ENCODE results near the gene ADAM30.

The ADAM30 gene

DNA sequence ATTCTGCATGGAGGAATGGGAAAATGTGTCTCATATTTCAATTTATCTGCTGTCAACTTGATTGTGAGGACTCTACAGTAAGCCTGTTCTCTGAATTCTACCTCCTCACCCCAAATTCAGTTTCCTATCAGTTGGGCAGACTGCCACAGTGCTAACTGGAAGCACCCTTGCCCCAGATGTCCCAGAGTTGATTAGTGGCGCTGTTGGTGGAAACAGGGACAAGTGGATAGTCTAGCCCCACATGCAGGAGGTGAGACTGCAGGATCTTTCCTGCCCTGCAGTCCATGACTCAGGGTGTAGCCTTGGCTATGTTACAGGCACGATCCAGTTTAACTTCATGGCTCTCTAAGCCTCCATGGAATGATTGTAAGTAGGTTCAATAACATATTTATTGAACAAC, 22.1 kb downstream of the ADAM30 start:
- H3K79me2 ChIP-seq (ENCODE audit: low read length): no peaks in the 10 kb centered on the region
- H3K4me2 ChIP-seq (ENCODE audit: low read length): no peak overlapping the region
- H3K4me1 ChIP-seq (ENCODE audit: low read length): peaks cover 4% of the 10 kb centered on the region; the same call in 1 of the 2 replicates
- no peaks in the 10 kb centered on the region for H4K20me1 ChIP-seq (ENCODE audit: insufficient read depth, low read length)
- H3K9ac ChIP-seq (ENCODE audit: low read length): no peak overlapping the region
- H2AFZ ChIP-seq (ENCODE audit: low read depth, low read length): no peak overlapping the region
- no peak for TF ChIP-seq EZH2phosphoT487 (IDR thresholded peaks at IDR 0.05; ENCODE audit: low read depth)
- TF ChIP-seq, protein P1, sequence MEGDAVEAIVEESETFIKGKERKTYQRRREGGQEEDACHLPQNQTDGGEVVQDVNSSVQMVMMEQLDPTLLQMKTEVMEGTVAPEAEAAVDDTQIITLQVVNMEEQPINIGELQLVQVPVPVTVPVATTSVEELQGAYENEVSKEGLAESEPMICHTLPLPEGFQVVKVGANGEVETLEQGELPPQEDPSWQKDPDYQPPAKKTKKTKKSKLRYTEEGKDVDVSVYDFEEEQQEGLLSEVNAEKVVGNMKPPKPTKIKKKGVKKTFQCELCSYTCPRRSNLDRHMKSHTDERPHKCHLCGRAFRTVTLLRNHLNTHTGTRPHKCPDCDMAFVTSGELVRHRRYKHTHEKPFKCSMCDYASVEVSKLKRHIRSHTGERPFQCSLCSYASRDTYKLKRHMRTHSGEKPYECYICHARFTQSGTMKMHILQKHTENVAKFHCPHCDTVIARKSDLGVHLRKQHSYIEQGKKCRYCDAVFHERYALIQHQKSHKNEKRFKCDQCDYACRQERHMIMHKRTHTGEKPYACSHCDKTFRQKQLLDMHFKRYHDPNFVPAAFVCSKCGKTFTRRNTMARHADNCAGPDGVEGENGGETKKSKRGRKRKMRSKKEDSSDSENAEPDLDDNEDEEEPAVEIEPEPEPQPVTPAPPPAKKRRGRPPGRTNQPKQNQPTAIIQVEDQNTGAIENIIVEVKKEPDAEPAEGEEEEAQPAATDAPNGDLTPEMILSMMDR (IDR thresholded peaks at IDR 0.05; ENCODE audit: low read depth, low read length): no peak
- no peaks in the 10 kb centered on the region for H3K9me3 ChIP-seq (ENCODE audit: insufficient read depth, low read length)
- no peak overlapping the region for H3K4me3 ChIP-seq (ENCODE audit: low read length)
- H3K27me3 ChIP-seq (ENCODE audit: low read depth, low read length): peaks cover 65% of the 10 kb centered on the region
- H3K27ac ChIP-seq (ENCODE audit: low read length): no peak overlapping the region
- H3K36me3 ChIP-seq (replicated peaks; ENCODE audit: low read depth, low read length): no peaks in the 10 kb centered on the region

- H2AFZ ChIP-seq (ENCODE audit: low read depth, low read length): no peak overlapping the region
- H3K9ac ChIP-seq (ENCODE audit: low read length): no peak overlapping the region
- no peak overlapping the region for H3K4me3 ChIP-seq (ENCODE audit: low read length)
- no peaks in the 10 kb centered on the region for H3K36me3 ChIP-seq (replicated peaks; ENCODE audit: low read depth, low read length)
- peaks cover 4% of the 10 kb centered on the region; the same call in 1 of the 2 replicates for H3K4me1 ChIP-seq (ENCODE audit: low read length)
- H3K27ac ChIP-seq (ENCODE audit: low read length): no peak overlapping the region
- H3K79me2 ChIP-seq (ENCODE audit: low read length): no peaks in the 10 kb centered on the region
- H3K9me3 ChIP-seq (ENCODE audit: insufficient read depth, low read length): no peaks in the 10 kb centered on the region
- H3K27me3 ChIP-seq (ENCODE audit: low read depth, low read length): peaks cover 66% of the 10 kb centered on the region
- no peak overlapping the region for H3K4me2 ChIP-seq (ENCODE audit: low read length)
- no peaks in the 10 kb centered on the region for H4K20me1 ChIP-seq (ENCODE audit: insufficient read depth, low read length)
- TF ChIP-seq, protein P1 (IDR thresholded peaks at IDR 0.05; ENCODE audit: low read depth, low read length): no peak
- no peak for TF ChIP-seq EZH2phosphoT487 (IDR thresholded peaks at IDR 0.05; ENCODE audit: low read depth)
Observed at GRCh38 chr1:119873135-119874015, 22.9 kb downstream of the ADAM30 start.

GRCh38 chr1:119871881-119872280, 24.4 kb downstream of the ADAM30 start:
- no peaks in the 10 kb centered on the region for H3K36me3 ChIP-seq (replicated peaks; ENCODE audit: low read depth, low read length)
- no peaks in the 10 kb centered on the region for H4K20me1 ChIP-seq (ENCODE audit: insufficient read depth, low read length)
- no peak overlapping the region for H3K9ac ChIP-seq (ENCODE audit: low read length)
- no peak overlapping the region for H2AFZ ChIP-seq (ENCODE audit: low read depth, low read length)
- H3K4me1 ChIP-seq (ENCODE audit: low read length): peaks cover 4% of the 10 kb centered on the region; the same call in 1 of the 2 replicates
- TF ChIP-seq EZH2phosphoT487 (IDR thresholded peaks at IDR 0.05; ENCODE audit: low read depth): no peak
- TF ChIP-seq, protein P1 (IDR thresholded peaks at IDR 0.05; ENCODE audit: low read depth, low read length): no peak
- H3K4me3 ChIP-seq (ENCODE audit: low read length): no peak overlapping the region
- H3K27ac ChIP-seq (ENCODE audit: low read length): no peak overlapping the region
- H3K27me3 ChIP-seq (ENCODE audit: low read depth, low read length): peaks cover 61% of the 10 kb centered on the region
- H3K4me2 ChIP-seq (ENCODE audit: low read length): no peak overlapping the region
- no peaks in the 10 kb centered on the region for H3K79me2 ChIP-seq (ENCODE audit: low read length)
- H3K9me3 ChIP-seq (ENCODE audit: insufficient read depth, low read length): no peaks in the 10 kb centered on the region

DNA sequence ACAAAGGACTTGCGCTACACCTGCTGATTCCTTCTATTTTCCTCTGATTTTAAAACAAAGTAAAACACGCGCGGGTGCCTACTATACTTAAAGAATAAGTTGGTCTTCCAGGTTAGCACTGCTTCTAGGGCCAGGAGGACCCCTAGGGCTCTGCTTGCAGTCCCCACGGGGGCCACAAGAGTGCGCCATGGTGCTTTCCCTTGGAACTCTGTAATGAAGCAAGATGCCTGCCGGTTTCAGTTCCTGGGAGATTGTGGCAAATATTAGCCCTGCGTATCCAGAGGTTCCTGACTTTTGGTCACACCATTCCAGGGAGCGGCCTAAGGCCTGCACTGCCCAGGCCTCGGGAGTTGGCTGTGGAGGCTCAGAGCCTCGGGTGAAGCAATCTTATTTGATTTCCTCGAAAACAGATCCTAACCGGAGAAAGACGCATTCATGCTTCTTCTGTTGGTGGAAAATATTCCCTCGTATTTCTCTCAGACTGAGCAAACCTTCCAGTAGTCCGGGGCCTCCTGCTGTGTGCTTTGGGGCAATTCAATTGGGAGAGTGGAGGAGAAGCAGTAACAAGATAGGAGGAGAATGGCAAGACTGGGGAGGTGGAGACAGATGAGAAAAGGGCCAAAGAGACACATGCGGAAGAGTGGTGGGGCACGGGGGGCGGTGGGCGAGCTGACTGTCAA, 25.3 kb downstream of the ADAM30 start:
- Histone ChIP-seq H3K4me1 (ENCODE audit: low read length) (peaks cover 4% of the 10 kb centered on the region; the same call in 1 of the 2 replicates), H3K9me3 (ENCODE audit: insufficient read depth, low read length) (no peaks in the 10 kb centered on the region), H3K9ac (ENCODE audit: low read length) (peak overlapping the region; percentile 17; the same call in 1 of the 2 replicates), H3K4me3 (ENCODE audit: low read length) (peak overlapping the region; percentile 71), H3K27ac (ENCODE audit: low read length) (no peak overlapping the region), H2AFZ (ENCODE audit: low read depth, low read length) (peak overlapping the region; percentile 45; the same call in 1 of the 2 replicates), H3K79me2 (ENCODE audit: low read length) (no peaks in the 10 kb centered on the region), H3K27me3 (ENCODE audit: low read depth, low read length) (peaks cover 61% of the 10 kb centered on the region), H3K36me3 (replicated peaks; ENCODE audit: low read depth, low read length) (no peaks in the 10 kb centered on the region), H4K20me1 (ENCODE audit: insufficient read depth, low read length) (no peaks in the 10 kb centered on the region), H3K4me2 (ENCODE audit: low read length) (peak overlapping the region; percentile 83)
- TF ChIP-seq, protein P1 (IDR thresholded peaks at IDR 0.05; ENCODE audit: low read depth, low read length): peak; percentile 98
- TF ChIP-seq EZH2phosphoT487 (IDR thresholded peaks at IDR 0.05; ENCODE audit: low read depth): no peak
